C4-2B (cell line): Measurements from ENCODE around the gene RBM20.

Experiments used
- H3K27ac ChIP-seq: fragments of 450-650 bp; 2 replicates; pipeline ENCODE4 v1.5.1; 2017
- ZFX ChIP-seq: fragments of 450-650 bp; IDR thresholded peaks from 2 replicates; pipeline ENCODE4 v1.6.1; 2017
- TF ChIP-seq, protein P1 (sequence below): fragments of 450-650 bp; conservative IDR thresholded peaks from 2 replicates; pipeline ENCODE4 v1.5.1; 2017; ENCODE audit warnings: mild to moderate bottlenecking

Gene RBM20

GRCh38 chr10:110881905-110882304 is 237.8 kb downstream of the RBM20 start:
- H3K27ac ChIP-seq: no peak overlapping the region
- no peak for TF ChIP-seq ZFX
- TF ChIP-seq, protein P1, sequence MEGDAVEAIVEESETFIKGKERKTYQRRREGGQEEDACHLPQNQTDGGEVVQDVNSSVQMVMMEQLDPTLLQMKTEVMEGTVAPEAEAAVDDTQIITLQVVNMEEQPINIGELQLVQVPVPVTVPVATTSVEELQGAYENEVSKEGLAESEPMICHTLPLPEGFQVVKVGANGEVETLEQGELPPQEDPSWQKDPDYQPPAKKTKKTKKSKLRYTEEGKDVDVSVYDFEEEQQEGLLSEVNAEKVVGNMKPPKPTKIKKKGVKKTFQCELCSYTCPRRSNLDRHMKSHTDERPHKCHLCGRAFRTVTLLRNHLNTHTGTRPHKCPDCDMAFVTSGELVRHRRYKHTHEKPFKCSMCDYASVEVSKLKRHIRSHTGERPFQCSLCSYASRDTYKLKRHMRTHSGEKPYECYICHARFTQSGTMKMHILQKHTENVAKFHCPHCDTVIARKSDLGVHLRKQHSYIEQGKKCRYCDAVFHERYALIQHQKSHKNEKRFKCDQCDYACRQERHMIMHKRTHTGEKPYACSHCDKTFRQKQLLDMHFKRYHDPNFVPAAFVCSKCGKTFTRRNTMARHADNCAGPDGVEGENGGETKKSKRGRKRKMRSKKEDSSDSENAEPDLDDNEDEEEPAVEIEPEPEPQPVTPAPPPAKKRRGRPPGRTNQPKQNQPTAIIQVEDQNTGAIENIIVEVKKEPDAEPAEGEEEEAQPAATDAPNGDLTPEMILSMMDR: no peak

GRCh38 chr10:110883924-110884323 is 239.8 kb downstream of the RBM20 start:
- H3K27ac ChIP-seq: no peak overlapping the region
- no peak for TF ChIP-seq ZFX
- TF ChIP-seq, protein P1: no peak

GRCh38 chr10:110885932-110886674 is 242.0 kb downstream of the RBM20 start:
- TF ChIP-seq, protein P1: no peak
- no peak for TF ChIP-seq ZFX
- no peak overlapping the region for H3K27ac ChIP-seq

- TF ChIP-seq ZFX: no peak
- TF ChIP-seq, protein P1: no peak
- no peak overlapping the region for H3K27ac ChIP-seq
Observed at GRCh38 chr10:110887560-110887959, 243.4 kb downstream of the RBM20 start.
